Muscle layer of colon (tissue), 2 donors: ENCODE measurements around the gene ENTREP1.

Experiments used
- H3K27ac ChIP-seq: one replicate; pipeline ENCODE4 v1.7.0; 2013; ENCODE audit warnings: low read depth, mild to moderate bottlenecking, low read length, moderate library complexity
- H3K27me3 ChIP-seq, 2 donors: one replicate each; pipeline ENCODE4 v1.7.0; 2013; ENCODE audit warnings: low read length in 2 of 2, mild to moderate bottlenecking in 2 of 2; ENCODE audit not compliant: insufficient read depth in 2 of 2, control insufficient read depth in 1 of 2
- H3K36me3 ChIP-seq: one replicate; pipeline ENCODE4 v1.7.0; 2013; ENCODE audit warnings: mild to moderate bottlenecking, low read length; ENCODE audit not compliant: insufficient read depth
- H3K4me1 ChIP-seq: one replicate; pipeline ENCODE4 v1.7.0; 2013; ENCODE audit warnings: mild to moderate bottlenecking, low read length; ENCODE audit not compliant: insufficient read depth
- H3K4me3 ChIP-seq, 2 donors: one replicate each; pipeline ENCODE4 v1.7.0; 2013; ENCODE audit warnings: low read length in 2 of 2, low read depth in 1 of 2, mild to moderate bottlenecking in 1 of 2, moderate library complexity in 1 of 2
- H3K9ac ChIP-seq: one replicate; pipeline ENCODE4 v1.7.0; 2013; ENCODE audit warnings: low read length
- H3K9me3 ChIP-seq: one replicate; pipeline ENCODE4 v1.7.0; 2013; ENCODE audit warnings: mild to moderate bottlenecking, low read length
- donor health status: abdominal sarcoma.
- donor health status: Adenocarcinoma of cecum.

ENTREP1 gene

GRCh38 chr9:69377291-69377690, 52.3 kb downstream of the ENTREP1 start:
- no peaks in the 10 kb centered on the region for H3K9me3 ChIP-seq
- no peak overlapping the region for H3K27ac ChIP-seq
- no peaks in the 10 kb centered on the region for H3K27me3 ChIP-seq
- no peaks in the 10 kb centered on the region for H3K36me3 ChIP-seq
- H3K4me3 ChIP-seq = no peak overlapping the region
- peaks cover 30% of the 10 kb centered on the region for H3K4me1 ChIP-seq
- H3K9ac ChIP-seq = no peak overlapping the region

GRCh38 chr9:69377981-69378380, 53.0 kb downstream of the ENTREP1 start:
- Histone ChIP-seq H3K27me3 (no peaks in the 10 kb centered on the region), H3K27ac (no peak overlapping the region)

GRCh38 chr9:69379270-69379982, 54.4 kb downstream of the ENTREP1 start:
- Histone ChIP-seq H3K36me3 (peaks cover 7% of the 10 kb centered on the region), H3K4me3 (no peak overlapping the region), H3K27me3 (no peaks in the 10 kb centered on the region), H3K9me3 (no peaks in the 10 kb centered on the region), H3K9ac (no peak overlapping the region), H3K27ac (no peak overlapping the region), H3K4me1 (peaks cover 30% of the 10 kb centered on the region)

More at GRCh38 chr9:69377981-69378380, 53.0 kb downstream of the ENTREP1 start:
- Histone ChIP-seq H3K36me3 (no peaks in the 10 kb centered on the region), H3K4me3 (no peak overlapping the region), H3K9ac (no peak overlapping the region), H3K4me1 (peaks cover 30% of the 10 kb centered on the region), H3K9me3 (no peaks in the 10 kb centered on the region)

- Histone ChIP-seq H3K9ac (no peak overlapping the region), H3K4me1 (peaks cover 30% of the 10 kb centered on the region), H3K27ac (no peak overlapping the region), H3K9me3 (no peaks in the 10 kb centered on the region), H3K27me3 (no peaks in the 10 kb centered on the region), H3K4me3 (no peak overlapping the region), H3K36me3 (peaks cover 7% of the 10 kb centered on the region)
These were observed 55.3 kb downstream of the ENTREP1 start for GRCh38 chr9:69380301-69380700.

GRCh38 chr9:69380811-69381210, 55.8 kb downstream of the ENTREP1 start:
- Histone ChIP-seq H3K4me3 (no peak overlapping the region), H3K27ac (no peak overlapping the region)

GRCh38 chr9:69382135-69382534, 57.1 kb downstream of the ENTREP1 start:
- peaks cover 11% of the 10 kb centered on the region for H3K36me3 ChIP-seq
- H3K4me3 ChIP-seq = no peak overlapping the region
- H3K9me3 ChIP-seq = no peaks in the 10 kb centered on the region
- no peaks in the 10 kb centered on the region for H3K27me3 ChIP-seq
- no peak overlapping the region for H3K9ac ChIP-seq
- H3K4me1 ChIP-seq = peaks cover 19% of the 10 kb centered on the region
- H3K27ac ChIP-seq = no peak overlapping the region

More at GRCh38 chr9:69380811-69381210, 55.8 kb downstream of the ENTREP1 start:
- no peaks in the 10 kb centered on the region for H3K27me3 ChIP-seq
- no peaks in the 10 kb centered on the region for H3K9me3 ChIP-seq
- peaks cover 30% of the 10 kb centered on the region for H3K4me1 ChIP-seq
- no peak overlapping the region for H3K9ac ChIP-seq
- peaks cover 7% of the 10 kb centered on the region for H3K36me3 ChIP-seq

GRCh38 chr9:69385581-69386033, 60.6 kb downstream of the ENTREP1 start:
- Histone ChIP-seq H3K9ac (no peak overlapping the region), H3K4me1 (peaks cover 6% of the 10 kb centered on the region), H3K36me3 (peaks cover 12% of the 10 kb centered on the region)

GRCh38 chr9:69386651-69387050, 61.6 kb downstream of the ENTREP1 start:
- H3K27ac ChIP-seq = no peak overlapping the region

More at GRCh38 chr9:69385581-69386033, 60.6 kb downstream of the ENTREP1 start:
- Histone ChIP-seq H3K4me3 (no peak overlapping the region), H3K27ac (no peak overlapping the region), H3K27me3 (no peaks in the 10 kb centered on the region), H3K9me3 (no peaks in the 10 kb centered on the region)

GRCh38 chr9:69388596-69388995, 63.6 kb downstream of the ENTREP1 start:
- Histone ChIP-seq H3K27me3 (no peaks in the 10 kb centered on the region), H3K36me3 (peaks cover 6% of the 10 kb centered on the region), H3K4me3 (no peak overlapping the region), H3K9me3 (no peaks in the 10 kb centered on the region), H3K9ac (no peak overlapping the region), H3K27ac (no peak overlapping the region), H3K4me1 (peaks cover 19% of the 10 kb centered on the region)

More at GRCh38 chr9:69386651-69387050, 61.6 kb downstream of the ENTREP1 start:
- Histone ChIP-seq H3K36me3 (peaks cover 12% of the 10 kb centered on the region), H3K9me3 (no peaks in the 10 kb centered on the region), H3K27me3 (no peaks in the 10 kb centered on the region), H3K9ac (no peak overlapping the region), H3K4me3 (no peak overlapping the region), H3K4me1 (peaks cover 4% of the 10 kb centered on the region)

- no peaks in the 10 kb centered on the region for H3K27me3 ChIP-seq
- peaks cover 5% of the 10 kb centered on the region for H3K36me3 ChIP-seq
- H3K27ac ChIP-seq = no peak overlapping the region
- H3K9me3 ChIP-seq = no peaks in the 10 kb centered on the region
- peaks cover 19% of the 10 kb centered on the region for H3K4me1 ChIP-seq
- H3K9ac ChIP-seq = no peak overlapping the region
- no peak overlapping the region for H3K4me3 ChIP-seq
These were observed 64.5 kb downstream of the ENTREP1 start for GRCh38 chr9:69389437-69389995.

GRCh38 chr9:69391487-69391886, 66.5 kb downstream of the ENTREP1 start:
- Histone ChIP-seq H3K9me3 (no peaks in the 10 kb centered on the region), H3K27me3 (no peaks in the 10 kb centered on the region), H3K36me3 (peaks cover 5% of the 10 kb centered on the region), H3K9ac (no peak overlapping the region), H3K4me1 (peaks cover 19% of the 10 kb centered on the region), H3K4me3 (no peak overlapping the region), H3K27ac (no peak overlapping the region)
